ENCODE measurements around the gene ICOSLG.
"Not testable (repeated sequence)": the region's sequence is repeated elsewhere in the genome, so short reads cannot be mapped to it uniquely, and the experiment has no call there.

The ICOSLG gene

GRCh38 chr21:44220674-44221073 lies 20.1 kb downstream of the ICOSLG start:
- DNase-seq, result not testable (repeated sequence)

GRCh38 chr21:44218461-44218860 lies 22.3 kb downstream of the ICOSLG start:
- DNase-seq, result not testable (repeated sequence)

GRCh38 chr21:44211978-44212377 lies 28.8 kb downstream of the ICOSLG start:
- DNase-seq, result not testable (repeated sequence)

GRCh38 chr21:44211574-44211973 lies 29.2 kb downstream of the ICOSLG start:
- DNase-seq, result not testable (repeated sequence)

GRCh38 chr21:44207860-44208646 lies 32.7 kb downstream of the ICOSLG start:
- DNase-seq, result peak; percentile 0

GRCh38 chr21:44206698-44207676 lies 33.8 kb downstream of the ICOSLG start:
- DNase-seq, result not testable (repeated sequence)

GRCh38 chr21:44206187-44206586 lies 34.6 kb downstream of the ICOSLG start:
- DNase-seq, result not testable (repeated sequence)

GRCh38 chr21:44202590-44203299 lies 38.0 kb downstream of the ICOSLG start:
- not testable (repeated sequence) for DNase-seq

- DNase-seq, result not testable (repeated sequence)
Measured at GRCh38 chr21:44199997-44200396, 40.7 kb downstream of the ICOSLG start.

- DNase-seq, result no peak
Measured at GRCh38 chr21:44199448-44199847, 41.3 kb downstream of the ICOSLG start.

GRCh38 chr21:44197156-44197516 lies 43.6 kb downstream of the ICOSLG start:
- not testable (repeated sequence) for DNase-seq

- DNase-seq, result not testable (repeated sequence)
Measured at GRCh38 chr21:44196212-44197155, 44.3 kb downstream of the ICOSLG start.

- DNase-seq, result not testable (repeated sequence)
Measured at GRCh38 chr21:44194888-44195287, 45.9 kb downstream of the ICOSLG start.

- not testable (repeated sequence) for DNase-seq
Measured at GRCh38 chr21:44194451-44194850, 46.3 kb downstream of the ICOSLG start.

GRCh38 chr21:44193108-44193507 lies 47.6 kb downstream of the ICOSLG start:
- not testable (repeated sequence) for DNase-seq

- DNase-seq, result not testable (repeated sequence)
Measured at GRCh38 chr21:44190349-44191271, 50.1 kb downstream of the ICOSLG start.

- not testable (repeated sequence) for DNase-seq
Measured at GRCh38 chr21:44184862-44185261, 55.9 kb downstream of the ICOSLG start.

- not testable (repeated sequence) for DNase-seq
Measured at GRCh38 chr21:44182202-44182601, 58.5 kb downstream of the ICOSLG start.

GRCh38 chr21:44181506-44181905 lies 59.2 kb downstream of the ICOSLG start:
- DNase-seq, result not testable (repeated sequence)

- not testable (repeated sequence) for DNase-seq
Measured at GRCh38 chr21:44176127-44176526, 64.6 kb downstream of the ICOSLG start.

Data from fibroblast of skin of right quadriceps (primary cell).